Stimulated activated CD8-positive, alpha-beta memory T cell treated with anti-CD3 and anti-CD28 coated beads, Interleukin-7, amount 100 ng/mL, for 48 hours (primary cell): ENCODE data around the gene DYSF.

ENCODE experiments used
- DNase-seq, 2 donors: peaks; one replicate each; pipeline ENCODE4 v3.0.0-alpha.2; 2020; ENCODE audit warnings: low read depth in 1 of 2; ENCODE audit errors: extremely low read depth in 1 of 2

Gene DYSF

GRCh38 chr2:71564790-71565189 is 111.4 kb downstream of the DYSF start:
- DNase-seq, result no peak

- DNase-seq, result no peak
These were observed 113.0 kb downstream of the DYSF start for GRCh38 chr2:71566372-71566771.

GRCh38 chr2:71567625-71568024 is 114.3 kb downstream of the DYSF start:
- DNase-seq, result no peak

GRCh38 chr2:71568103-71568502 is 114.7 kb downstream of the DYSF start:
- no peak for DNase-seq

- no peak for DNase-seq
These were observed 117.2 kb downstream of the DYSF start for GRCh38 chr2:71570511-71570910.

GRCh38 chr2:71570951-71571460 is 117.6 kb downstream of the DYSF start:
- DNase-seq, result no peak

GRCh38 chr2:71571945-71572344 is 118.6 kb downstream of the DYSF start:
- DNase-seq, result no peak

- no peak for DNase-seq
These were observed 122.6 kb downstream of the DYSF start for GRCh38 chr2:71575966-71576365.

- no peak for DNase-seq
These were observed 123.2 kb downstream of the DYSF start for GRCh38 chr2:71576541-71576940.

- no peak for DNase-seq
These were observed 123.8 kb downstream of the DYSF start for GRCh38 chr2:71577209-71577608.

- DNase-seq, result no peak
These were observed 125.5 kb downstream of the DYSF start for GRCh38 chr2:71578767-71579342.

GRCh38 chr2:71581026-71581425 is 127.7 kb downstream of the DYSF start:
- DNase-seq, result no peak

- no peak for DNase-seq
These were observed 130.5 kb downstream of the DYSF start for GRCh38 chr2:71583876-71584275.

- no peak for DNase-seq
These were observed 133.1 kb downstream of the DYSF start for GRCh38 chr2:71586471-71586870.

- DNase-seq, result no peak
These were observed 134.2 kb downstream of the DYSF start for GRCh38 chr2:71587509-71588073.

- DNase-seq, result no peak
These were observed 135.3 kb downstream of the DYSF start for GRCh38 chr2:71588497-71589170.

- no peak for DNase-seq
These were observed 136.4 kb downstream of the DYSF start for GRCh38 chr2:71589763-71590162.

GRCh38 chr2:71591044-71591443 is 137.7 kb downstream of the DYSF start:
- DNase-seq, result no peak

GRCh38 chr2:71592181-71592711 is 138.9 kb downstream of the DYSF start:
- no peak for DNase-seq

- DNase-seq, result no peak
These were observed 142.2 kb downstream of the DYSF start for GRCh38 chr2:71595569-71595968.

GRCh38 chr2:71596011-71596410 is 142.7 kb downstream of the DYSF start:
- no peak for DNase-seq

- no peak for DNase-seq
These were observed 144.4 kb downstream of the DYSF start for GRCh38 chr2:71597756-71598155.
